Posterior cingulate gyrus (tissue), 11 donors: ENCODE data around the gene SLC25A26.
"Not testable (repeated sequence)": the region's sequence is repeated elsewhere in the genome, so short reads cannot be mapped to it uniquely, and the experiment has no call there.

Experiments used
- DNase-seq, 10 donors: peaks; one replicate each; pipeline versions ENCODE4 v3.0.0 to v3.0.0-alpha.2; 2020 to 2021; ENCODE audit warnings: mixed read lengths in 3 of 10
- intact Hi-C: fragments of 100-400 bp; cut with DNase I; formaldehyde crosslinking; loops from one replicate; pipeline ENCODE4 v1.15.1; 2023

SLC25A26 gene

DNA sequence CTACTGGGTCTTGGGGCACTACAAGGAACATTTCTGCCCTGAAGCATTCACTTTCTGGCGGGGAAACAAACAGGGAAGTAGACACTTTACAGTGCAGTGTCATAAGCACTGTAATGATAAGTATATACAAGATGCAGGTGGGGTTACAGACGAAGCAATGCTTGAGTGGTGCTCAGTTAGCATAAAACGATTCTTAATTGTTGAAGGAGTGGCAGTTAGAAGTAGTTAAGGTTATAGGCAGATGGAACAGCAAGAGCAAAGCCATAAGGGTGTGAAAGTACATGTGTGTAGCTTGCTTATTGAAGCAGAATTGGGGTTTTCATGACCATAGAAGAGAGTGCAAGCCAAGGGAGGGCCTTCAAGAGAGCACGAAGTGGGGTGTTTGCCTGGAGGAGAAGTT is 46.2 kb downstream of the SLC25A26 start:
- DNase-seq, result no peak
- intact Hi-C loops, result no loop called here

GRCh38 chr3:66267906-66268305 is 47.1 kb downstream of the SLC25A26 start:
- intact Hi-C loops, result no loop called here
- DNase-seq, result no peak

DNA sequence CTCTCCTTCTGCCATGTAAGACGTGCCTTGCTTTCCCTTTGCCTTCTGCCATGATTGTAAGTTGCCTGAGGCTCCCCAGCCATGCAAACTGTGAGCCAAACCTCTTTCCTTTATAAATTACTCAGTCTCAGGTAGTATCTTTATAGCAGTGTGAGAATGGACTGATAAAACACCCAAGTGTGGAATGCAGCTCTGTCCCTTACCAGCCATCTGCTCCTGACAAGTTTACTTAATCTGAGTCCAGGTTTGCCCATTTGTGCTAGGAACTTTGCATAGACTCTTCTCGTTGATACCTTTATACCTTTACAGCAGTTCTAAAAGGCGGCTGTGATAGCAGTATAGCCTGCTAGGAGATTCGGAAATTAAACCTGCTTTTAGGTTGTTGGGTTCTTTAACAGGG is 48.1 kb downstream of the SLC25A26 start:
- DNase-seq, result no peak
- intact Hi-C loops, result no loop called here

DNA sequence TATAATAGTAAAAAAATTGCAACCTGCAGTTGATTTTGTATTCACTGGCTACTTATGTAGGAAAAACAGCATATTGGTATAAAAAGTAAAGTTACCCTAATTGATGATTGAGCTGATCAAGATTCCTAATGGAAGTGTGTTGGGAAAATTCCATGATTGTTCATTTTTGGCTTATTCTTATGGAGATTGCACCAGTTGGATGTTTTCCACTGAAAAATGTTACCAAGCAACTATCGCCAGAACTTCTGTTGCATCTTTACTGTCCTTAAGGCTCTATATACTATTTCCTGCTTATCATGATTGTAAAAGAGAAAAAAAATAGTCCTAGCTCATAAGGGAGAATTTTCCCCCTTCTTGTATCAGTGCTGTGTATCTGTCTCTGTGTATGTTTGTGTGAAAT is 48.6 kb downstream of the SLC25A26 start:
- intact Hi-C loops, result no loop called here

GRCh38 chr3:66270288-66270687 is 49.5 kb downstream of the SLC25A26 start:
- DNase-seq, result no peak
- intact Hi-C loops, result loop anchor here (10.0 kb wide), 1 partner anchor 235 kb away; the partner anchor contains the start of gene LRIG1

More for the DNA sequence above, 48.6 kb downstream of the SLC25A26 start:
- no peak for DNase-seq

DNA sequence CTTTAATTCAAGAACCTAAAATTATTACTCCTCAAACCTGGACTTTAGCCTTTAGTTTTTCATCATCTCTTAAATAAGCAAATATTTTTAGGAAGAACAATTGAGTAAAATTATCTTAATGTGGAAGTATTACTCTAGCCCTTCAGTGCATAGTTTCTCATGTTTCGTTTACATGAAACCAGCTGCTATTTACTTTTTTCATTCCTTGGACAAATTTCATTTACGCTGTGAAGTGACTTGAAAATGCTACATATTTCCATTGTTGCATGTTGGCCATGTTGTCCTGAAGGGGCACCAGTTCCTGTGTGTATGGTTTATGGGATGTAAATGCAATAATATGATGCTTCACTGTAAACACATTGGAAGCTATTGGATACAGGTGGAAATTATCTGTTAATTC is 49.9 kb downstream of the SLC25A26 start:
- intact Hi-C loops, result loop anchor here (10.0 kb wide), 1 partner anchor 234 kb away; the partner anchor contains the start of gene LRIG1
- no peak for DNase-seq

DNA sequence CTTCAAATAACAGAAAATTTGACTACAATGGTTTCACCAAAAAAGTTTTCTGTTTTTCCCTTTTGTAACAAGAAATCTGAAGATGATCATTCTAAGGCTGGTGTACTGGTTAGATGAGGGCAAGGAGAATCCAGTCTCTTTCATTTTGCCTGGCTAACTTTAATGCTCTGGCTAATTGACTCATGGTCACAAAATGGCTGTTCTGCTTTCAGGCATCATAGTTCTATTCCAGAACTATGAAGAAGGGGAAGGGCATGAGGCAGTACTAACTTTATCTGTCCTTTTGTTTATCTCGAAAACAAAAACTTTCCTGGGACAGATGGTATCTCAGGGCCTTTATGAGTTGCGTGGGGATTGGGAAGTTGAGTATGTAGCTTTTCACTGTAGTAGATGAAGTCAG is 50.4 kb downstream of the SLC25A26 start:
- DNase-seq, result no peak

GRCh38 chr3:66272016-66272415 is 51.2 kb downstream of the SLC25A26 start:
- no peak for DNase-seq
- intact Hi-C loops, result loop anchor here (10.0 kb wide), 1 partner anchor 233 kb away; the partner anchor contains the start of gene LRIG1

More for the DNA sequence above, 50.4 kb downstream of the SLC25A26 start:
- intact Hi-C loops, result loop anchor here (10.0 kb wide), 1 partner anchor 234 kb away; the partner anchor contains the start of gene LRIG1

GRCh38 chr3:66274837-66275236 is 54.0 kb downstream of the SLC25A26 start:
- intact Hi-C loops, result loop anchor here (5.0 to 10.0 kb wide), 2 partner anchors 230 to 562 kb away; partner anchors contain the start of gene LRIG1
- not testable (repeated sequence) for DNase-seq

GRCh38 chr3:66276705-66277274 is 56.0 kb downstream of the SLC25A26 start:
- peak in 4 of 10 donors; percentile 36 to 65 (median 60) for DNase-seq
- intact Hi-C loops, result loop anchor here (2.0 to 10.0 kb wide), 4 partner anchors 96 to 561 kb away; partner anchors contain the start of gene LRIG1

DNA sequence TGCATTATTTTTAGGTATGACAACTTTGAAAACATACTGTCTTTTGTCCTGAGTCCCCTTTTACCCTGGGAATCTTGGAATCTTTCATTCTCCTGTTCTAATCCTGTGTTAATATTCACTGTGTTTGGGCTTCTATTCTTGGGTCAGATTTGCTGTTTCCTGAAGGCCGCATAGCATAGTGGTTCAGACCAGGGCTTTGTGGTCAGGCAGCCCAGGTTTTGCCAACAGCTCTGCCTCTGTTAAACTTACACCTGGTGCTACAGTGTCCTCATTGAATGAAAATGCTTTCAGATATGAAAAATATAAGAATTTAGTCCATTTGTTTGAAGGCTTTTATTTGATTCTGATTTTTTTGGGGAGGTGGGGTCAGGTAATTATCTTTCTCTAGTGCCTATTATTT is 58.4 kb downstream of the SLC25A26 start:
- DNase-seq, result no peak
- intact Hi-C loops, result loop anchor here (5.0 to 10.0 kb wide), 2 partner anchors 226 to 558 kb away; partner anchors contain the start of gene LRIG1

GRCh38 chr3:66280304-66280703 is 59.5 kb downstream of the SLC25A26 start:
- intact Hi-C loops, result no loop called here
- DNase-seq, result no peak

DNA sequence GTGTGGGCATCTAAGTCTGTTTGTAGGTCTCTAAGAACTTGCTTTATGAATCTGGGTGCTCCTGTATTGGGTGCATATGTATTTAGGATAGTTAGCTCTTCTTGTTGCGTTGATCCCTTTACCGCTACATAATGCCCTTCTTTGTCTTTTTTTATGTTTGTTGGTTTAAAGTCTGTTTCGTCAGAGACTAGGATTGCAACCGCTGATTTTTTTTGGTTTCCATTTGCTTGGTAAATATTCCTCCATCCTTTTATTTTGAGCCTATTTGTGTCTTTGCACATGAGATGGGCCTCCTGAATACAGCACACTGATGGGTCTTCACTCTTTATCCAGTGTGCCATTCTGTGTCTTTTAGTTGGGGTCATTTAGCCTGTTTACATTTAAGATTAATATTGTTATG is 71.1 kb downstream of the SLC25A26 start:
- DNase-seq, intact Hi-C loops: not testable (repeated sequence)

DNA sequence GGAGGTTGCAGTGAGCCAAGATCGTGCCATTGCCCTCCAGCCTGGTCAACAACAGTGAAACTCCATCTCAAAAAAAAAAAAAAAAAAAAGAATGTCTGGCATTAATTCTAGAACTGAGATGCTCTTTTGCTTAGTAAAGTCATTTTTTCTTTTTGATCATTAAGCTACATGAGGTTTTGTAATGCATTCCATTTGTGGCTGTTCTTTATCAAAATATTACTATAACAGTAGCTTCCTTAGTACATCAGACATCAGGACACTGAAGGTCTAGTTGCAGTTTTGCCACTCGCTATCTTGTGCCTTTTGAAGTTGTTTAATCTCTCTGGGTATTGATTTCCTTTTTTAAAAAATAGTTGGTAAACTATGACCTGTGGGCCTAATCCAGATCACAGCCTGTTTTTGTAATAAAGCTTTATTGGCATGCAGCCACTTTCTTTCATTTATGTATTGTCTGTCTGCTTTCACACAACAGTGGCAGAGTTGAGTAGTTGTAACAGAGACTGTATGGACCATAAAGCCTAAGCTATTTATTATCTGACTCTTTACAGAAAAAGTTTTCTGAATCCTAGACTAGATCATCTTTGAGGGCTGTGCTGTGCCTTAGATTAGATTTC is 76.6 kb downstream of the SLC25A26 start:
- intact Hi-C loops, result no loop called here
- no peak for DNase-seq

DNA sequence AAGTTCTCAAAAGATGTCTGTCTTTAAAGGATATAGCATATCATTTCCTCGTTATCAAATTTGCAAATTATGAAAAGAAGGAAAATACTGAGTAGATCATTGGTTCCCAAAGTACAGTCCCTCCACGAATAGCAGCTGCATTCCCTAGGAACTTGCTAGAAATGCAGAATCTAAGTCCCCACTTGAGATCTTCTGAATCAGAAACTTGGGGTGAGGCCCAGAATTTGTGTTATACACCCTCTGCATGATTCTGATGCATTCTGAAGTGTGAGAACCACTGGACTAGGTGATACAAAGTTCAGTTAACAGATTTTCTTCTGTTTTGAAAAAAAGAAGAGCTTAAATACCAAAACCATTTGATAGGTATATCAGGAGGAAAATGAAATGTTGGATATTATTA is 77.1 kb downstream of the SLC25A26 start:
- intact Hi-C loops, result no loop called here
- DNase-seq, result no peak

- intact Hi-C loops, result no loop called here
- DNase-seq, result no peak
Observed at GRCh38 chr3:66298591-66298990, 77.8 kb downstream of the SLC25A26 start.

- DNase-seq, intact Hi-C loops: not testable (repeated sequence)
Observed at GRCh38 chr3:66299085-66299484, 78.3 kb downstream of the SLC25A26 start.

- intact Hi-C loops, result no loop called here
- no peak for DNase-seq
Observed at GRCh38 chr3:66299891-66300290, 79.1 kb downstream of the SLC25A26 start.

DNA sequence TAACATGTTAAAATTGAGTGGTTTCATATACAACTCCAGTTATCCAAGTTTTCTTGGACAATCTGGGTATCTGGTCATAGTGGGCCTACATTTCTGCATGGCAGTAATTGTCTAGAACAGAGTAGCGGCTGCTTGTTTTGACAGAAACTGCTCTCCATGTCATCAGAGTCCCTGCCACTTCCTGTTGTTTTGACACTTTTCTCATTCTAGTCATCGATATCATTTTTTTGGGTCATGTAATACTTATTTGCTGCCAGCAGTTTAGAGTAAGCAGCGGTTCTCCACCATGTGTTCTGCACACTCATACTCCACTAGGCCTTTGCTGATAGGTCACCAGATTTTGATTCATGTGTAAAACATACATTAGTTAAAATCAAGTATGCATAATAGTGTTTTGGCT is 81.5 kb downstream of the SLC25A26 start:
- intact Hi-C loops, result no loop called here
- no peak for DNase-seq

GRCh38 chr3:66303491-66303901 is 82.7 kb downstream of the SLC25A26 start:
- intact Hi-C loops, result no loop called here
- no peak for DNase-seq

- intact Hi-C loops, result no loop called here
- no peak for DNase-seq
Observed at GRCh38 chr3:66304293-66304692, 83.5 kb downstream of the SLC25A26 start.

DNA sequence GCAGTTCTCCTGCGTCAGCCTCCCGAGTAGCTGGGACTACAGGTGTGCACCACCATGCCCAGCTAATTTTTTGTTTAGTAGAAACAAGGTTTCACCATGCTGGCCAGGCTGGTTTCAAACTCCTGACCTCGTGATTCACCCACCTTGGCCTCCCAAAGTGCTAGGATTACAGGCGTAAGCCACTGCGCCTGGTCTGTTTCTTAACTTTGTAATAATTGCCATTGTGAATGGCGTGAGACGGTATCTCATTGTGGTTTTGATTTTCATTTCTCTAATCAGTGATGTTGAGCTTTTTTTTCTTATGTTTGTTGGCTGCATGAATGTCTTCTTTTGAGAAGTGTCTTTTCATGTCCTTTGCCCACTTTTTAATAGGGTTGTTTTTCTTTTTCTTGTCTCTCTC is 85.3 kb downstream of the SLC25A26 start:
- DNase-seq, intact Hi-C loops: not testable (repeated sequence)
